ENCODE results near the gene GPR31. TPM values are rescaled to one million over a fixed set of nuclear protein-coding genes. Genes with fewer than 3 reads are reported as not detected.

GPR31 gene
- total RNA-seq, 1 experiment from 2014 or later, result not detected

- H3K79me2 ChIP-seq (ENCODE audit: insufficient read depth, low read length), result no peaks in the 10 kb centered on the region
- H3K9ac ChIP-seq (ENCODE audit: extremely low read depth, insufficient read length, low read length), result no peak overlapping the region
- H3K56ac ChIP-seq (ENCODE audit: insufficient read length, low read depth, low read length), result no peak overlapping the region
- no peak overlapping the region for H3K4me2 ChIP-seq (ENCODE audit: insufficient read depth, insufficient read length, low read length)
- H3K4me1 Mint-ChIP-seq, result peaks cover 6% of the 10 kb centered on the region in 2 experiments; a peak in 3 of 4 replicates
- H4K20me1 ChIP-seq (ENCODE audit: control insufficient read depth, insufficient read depth, insufficient read length), result no peaks in the 10 kb centered on the region
- no peaks in the 10 kb centered on the region for H3K27me3 ChIP-seq (ENCODE audit: insufficient read depth, low read length)
- no peak overlapping the region for H4K5ac ChIP-seq (ENCODE audit: insufficient read length, low read depth, low read length)
- no peak overlapping the region for H3K27ac ChIP-seq (ENCODE audit: insufficient read length, low read depth, low read length)
- no peak overlapping the region for H2AK5ac ChIP-seq (ENCODE audit: insufficient read length, low read length)
- H4K91ac ChIP-seq (ENCODE audit: insufficient read length, low read depth, low read length), result no peak overlapping the region
- no peaks in the 10 kb centered on the region for H3K9me3 Mint-ChIP-seq
- no peak overlapping the region for H3K14ac ChIP-seq (ENCODE audit: insufficient read depth, low read length)
- no peak for DNase-seq
- H3K4me3 Mint-ChIP-seq, result no peak overlapping the region
- no peaks in the 10 kb centered on the region for H3K36me3 Mint-ChIP-seq (ENCODE audit: insufficient read depth in 1 of 3, low read depth in 3 of 3)
- H2AFZ ChIP-seq (ENCODE audit: low read length), result no peak overlapping the region
- no peak overlapping the region for H3K23ac ChIP-seq (ENCODE audit: insufficient read length, low read depth, low read length)
- WGBS (ENCODE audit: extremely low coverage, insufficient read length, low lambda C conversion rate), result no CpG with 5 or more reads among the region's 23 CpGs
- H3T11ph ChIP-seq (ENCODE audit: low read length), result no peak overlapping the region
- H3K23me2 ChIP-seq (ENCODE audit: insufficient read length, low read depth, low read length, poor library complexity, severe bottlenecking), result no peaks in the 10 kb centered on the region
- no peak overlapping the region for H2BK120ac ChIP-seq (ENCODE audit: low read depth, low read length, poor library complexity, severe bottlenecking)
- H3K27me3 Mint-ChIP-seq (ENCODE audit: low read depth), result no peaks in the 10 kb centered on the region; the same call in 1 of the 2 replicates
- no peaks in the 10 kb centered on the region for H3K9me3 ChIP-seq (ENCODE audit: control insufficient read depth, low read depth, low read length)
- no peak overlapping the region for H3K18ac ChIP-seq (ENCODE audit: insufficient read length, low read depth, low read length)
- no peak overlapping the region for H2BK20ac ChIP-seq (ENCODE audit: low read depth, low read length, poor library complexity, severe bottlenecking)
- no peak overlapping the region; a peak in 1 of 7 replicates for H3K27ac Mint-ChIP-seq
- H3K4ac ChIP-seq (ENCODE audit: low read depth, low read length), result no peak overlapping the region
- H3K4me1 ChIP-seq (ENCODE audit: insufficient read depth, low read length), result no peaks in the 10 kb centered on the region
- H2BK12ac ChIP-seq (ENCODE audit: insufficient read length, low read depth, low read length), result no peak overlapping the region
- no peak for TF ChIP-seq CTCF (conservative IDR thresholded peaks at IDR 0.05)
- no peaks in the 10 kb centered on the region for H3K79me1 ChIP-seq (ENCODE audit: insufficient read depth, low read depth, low read length, poor library complexity, severe bottlenecking)
- no peak overlapping the region for H4K8ac ChIP-seq (replicated peaks; ENCODE audit: insufficient read length, low read depth, low read length)
- H2BK15ac ChIP-seq (ENCODE audit: low read depth, low read length), result no peak overlapping the region
- H2BK5ac ChIP-seq (ENCODE audit: insufficient read length, low read length), result no peak overlapping the region
Measured at GRCh38 chr6:167134448-167135328, 23.1 kb downstream of the GPR31 start.

Measured in H9 (cell line).